HG02588 (cell line): Measurements from ENCODE around the gene TPCN2.

Experiments used
- ATAC-seq: cut with Tn5 transposase; IDR thresholded peaks from one replicate; pipeline ENCODE4 v1.9.1; 2021; ENCODE audit warnings: mild to moderate bottlenecking, moderate library complexity; ENCODE audit not compliant: unreplicated experiment

Gene TPCN2

GRCh38 chr11:69108030-69108429, 59.3 kb downstream of the TPCN2 start:
- ATAC-seq: no peak

- ATAC-seq: no peak
Measured at GRCh38 chr11:69108559-69108958, 59.8 kb downstream of the TPCN2 start.

- ATAC-seq: no peak
Measured at GRCh38 chr11:69109101-69109500, 60.4 kb downstream of the TPCN2 start.

DNA sequence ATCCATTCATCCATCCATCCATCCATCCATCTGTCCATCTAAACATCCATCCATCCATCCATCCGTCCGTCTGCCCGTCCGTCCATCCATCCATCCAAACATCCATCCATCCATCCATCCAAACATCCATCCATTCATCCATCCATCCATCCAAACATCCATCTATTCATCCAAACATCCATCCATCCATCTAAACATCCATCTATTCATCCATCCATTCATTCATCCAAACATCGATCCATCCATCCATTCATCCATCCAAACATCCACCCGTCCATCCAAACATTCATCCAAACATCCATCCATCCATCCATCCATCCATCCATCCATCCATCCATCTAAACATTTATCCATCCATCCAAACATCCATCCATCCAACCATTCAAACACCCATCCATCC, 61.7 kb downstream of the TPCN2 start:
- no peak for ATAC-seq

- ATAC-seq: no peak
Measured at GRCh38 chr11:69111624-69112542, 63.2 kb downstream of the TPCN2 start.

DNA sequence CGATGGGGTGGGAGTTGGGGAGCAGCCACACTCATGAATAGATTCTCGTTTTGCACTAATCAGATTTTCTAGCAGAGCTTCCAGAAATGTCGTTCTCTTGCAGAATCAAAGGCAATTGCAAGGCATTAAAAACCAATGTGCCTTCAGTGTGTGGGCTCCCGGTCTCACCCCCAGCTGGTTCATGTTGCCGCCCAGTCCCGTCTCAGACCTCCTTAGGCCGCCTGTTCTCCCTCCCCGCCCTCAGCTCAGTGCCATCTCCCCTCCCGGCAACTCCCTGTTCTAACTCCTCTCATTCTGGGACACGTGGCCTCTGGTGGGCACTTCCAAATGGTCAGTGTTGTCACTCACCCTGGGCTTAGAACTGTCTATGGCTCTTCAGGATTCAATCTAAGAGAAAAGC, 64.5 kb downstream of the TPCN2 start:
- no peak for ATAC-seq

- ATAC-seq: no peak
Measured at GRCh38 chr11:69113646-69114340, 65.1 kb downstream of the TPCN2 start.

DNA sequence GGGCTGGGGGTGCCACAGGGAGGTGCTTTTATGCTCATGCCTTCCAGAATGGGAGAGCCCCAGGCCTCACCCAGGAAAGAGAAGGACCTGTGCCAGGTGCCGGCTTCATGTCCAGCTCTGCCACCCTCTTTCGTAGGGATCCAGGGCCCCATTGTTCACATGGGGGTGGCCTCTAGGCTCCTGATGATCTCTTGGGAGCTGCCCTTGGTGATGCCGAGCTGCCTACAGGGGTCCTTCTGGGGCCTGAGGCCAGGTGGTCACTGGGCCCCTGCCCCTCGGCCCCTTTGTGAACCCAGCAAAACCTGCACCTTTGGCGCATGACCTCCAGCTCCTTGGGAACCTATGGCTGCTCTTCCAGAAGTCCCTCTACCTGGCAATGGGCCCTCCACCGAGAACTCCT, 65.6 kb downstream of the TPCN2 start:
- no peak for ATAC-seq

DNA sequence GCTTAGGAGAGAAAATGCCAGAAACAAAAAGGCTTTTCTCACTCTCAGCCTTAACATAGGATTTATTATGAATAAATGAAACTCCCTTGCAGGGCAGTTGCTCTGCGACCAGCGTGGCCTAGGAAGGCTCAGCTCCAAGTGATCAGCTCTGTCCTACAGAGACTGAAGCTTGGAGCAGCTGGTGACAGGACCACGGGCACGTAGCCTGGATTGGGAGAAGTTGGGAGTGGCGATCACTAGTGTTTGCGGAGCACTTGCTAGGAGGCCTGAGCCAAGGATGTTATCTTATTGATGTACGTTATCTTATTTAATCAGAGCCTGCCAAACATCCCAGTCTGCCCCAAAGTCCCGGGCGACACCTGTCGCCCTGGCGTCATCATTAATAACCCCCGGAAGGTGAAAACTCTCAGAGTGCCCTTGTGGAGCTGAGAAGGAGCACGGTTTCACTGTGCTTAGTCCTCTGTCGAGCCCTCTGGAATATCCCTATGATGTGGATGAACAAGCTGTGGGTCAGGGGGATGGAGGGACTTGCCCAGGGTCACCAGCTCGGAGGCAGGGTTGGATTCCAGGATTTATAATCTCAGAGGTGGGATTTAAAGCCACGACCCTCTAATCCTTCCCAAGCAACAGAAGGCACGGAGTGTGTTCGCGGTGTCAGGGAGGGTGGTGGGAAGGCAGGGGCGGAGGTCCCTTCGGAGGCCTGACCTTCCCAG, 66.2 kb downstream of the TPCN2 start:
- no peak for ATAC-seq

DNA sequence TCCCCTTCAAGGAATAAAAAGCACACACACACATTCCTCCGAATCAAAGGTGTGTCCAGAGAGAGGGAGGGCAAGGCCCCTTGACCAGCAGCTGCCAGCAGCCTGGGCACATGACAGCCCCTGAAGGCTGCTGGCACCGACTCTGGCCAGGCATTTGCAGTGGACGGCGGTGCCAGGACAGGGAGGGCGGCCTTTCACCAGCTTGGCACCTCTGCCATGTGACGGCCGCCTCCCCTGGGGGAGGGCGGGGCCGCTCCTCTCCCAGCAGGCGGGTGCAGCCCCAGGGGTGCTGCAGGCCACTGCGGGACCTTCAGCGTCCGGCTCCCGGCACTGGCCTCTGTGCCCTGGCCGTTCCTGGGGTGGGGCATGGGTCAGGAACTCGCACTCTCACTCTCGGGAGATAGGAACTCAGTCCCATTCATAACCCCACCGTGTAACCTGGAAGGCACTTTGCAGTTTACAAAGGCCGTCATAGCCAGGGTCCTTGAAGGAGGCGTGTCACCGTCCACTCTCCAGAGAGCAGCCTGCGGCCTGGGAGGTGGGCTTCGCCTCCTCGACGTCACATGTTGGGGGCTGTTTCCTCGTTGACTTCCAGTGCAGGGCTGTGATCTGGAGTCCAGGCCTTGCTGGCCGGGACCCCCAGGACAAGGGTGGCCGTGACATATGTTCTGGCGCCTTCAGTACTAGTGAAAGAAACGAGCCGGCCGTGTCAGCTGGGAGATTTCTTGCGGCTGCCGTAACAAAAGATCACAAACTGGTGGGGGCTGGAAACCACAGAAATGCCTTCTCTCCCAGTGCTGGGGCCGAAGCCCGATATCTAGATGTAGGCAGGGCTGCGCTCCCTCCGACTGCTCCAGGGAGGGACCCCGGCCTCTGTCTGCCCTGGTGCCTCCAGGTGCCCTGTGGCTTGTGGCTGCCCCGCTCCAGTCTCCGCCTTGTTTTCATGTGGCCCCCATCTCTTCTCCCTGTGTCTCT, 67.1 kb downstream of the TPCN2 start:
- no peak for ATAC-seq

GRCh38 chr11:69116671-69117070, 67.9 kb downstream of the TPCN2 start:
- ATAC-seq: no peak

DNA sequence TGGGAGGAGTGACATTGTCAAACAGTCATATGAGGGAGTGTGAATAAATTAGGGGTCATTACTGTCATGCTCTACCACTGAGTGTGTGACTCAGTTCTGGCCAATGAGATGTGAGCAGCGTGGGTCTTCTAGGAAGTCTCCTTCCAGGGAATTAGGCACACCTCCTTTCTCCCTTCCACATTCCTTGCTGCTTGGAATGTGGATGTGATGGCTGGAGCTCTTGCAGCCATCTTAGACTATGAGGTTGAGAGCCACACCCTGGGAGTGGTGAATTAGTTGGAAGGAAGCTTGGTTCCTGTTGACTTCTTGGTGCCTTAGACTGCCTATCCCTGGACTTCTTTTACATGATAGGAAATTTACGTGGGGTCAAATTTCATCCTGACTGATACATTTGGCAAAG, 70.5 kb downstream of the TPCN2 start:
- ATAC-seq: no peak

DNA sequence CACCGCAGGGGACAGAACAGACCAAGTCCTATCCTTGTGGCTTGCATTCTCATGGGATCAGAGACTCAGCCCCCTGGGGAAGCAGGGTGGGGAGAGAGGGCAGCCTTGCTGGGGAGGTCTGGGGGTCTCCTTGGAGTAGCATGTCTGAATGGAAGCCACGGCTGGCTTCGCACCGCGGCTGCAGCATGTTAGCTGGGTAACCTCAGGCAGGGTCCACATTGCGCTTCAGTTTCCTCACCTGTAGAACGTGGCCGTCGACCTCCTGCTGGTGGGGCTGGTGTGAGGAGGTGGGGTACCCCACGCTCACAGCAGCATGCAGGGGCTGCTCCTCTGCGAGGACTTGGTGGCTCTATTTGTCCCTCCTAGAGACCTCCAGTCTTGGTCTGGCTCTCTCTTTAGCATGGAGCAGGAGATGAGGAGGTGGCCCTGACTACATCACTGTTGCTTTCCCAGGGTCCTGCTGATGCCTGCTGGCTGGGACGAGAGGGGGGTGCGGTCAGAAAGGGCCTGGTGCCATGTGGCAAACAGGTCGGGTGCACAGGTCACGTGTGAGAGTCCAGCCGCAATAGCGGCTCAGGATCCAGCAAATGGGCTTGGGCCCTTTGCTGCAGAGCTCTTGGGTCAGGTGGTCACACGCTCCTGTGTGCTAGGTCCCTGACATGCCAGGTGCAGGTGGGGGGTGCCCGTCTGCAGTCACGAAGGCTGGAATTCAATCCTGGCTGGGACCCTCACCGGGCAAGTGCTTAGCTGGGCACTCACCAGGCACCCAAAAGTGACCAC, 71.6 kb downstream of the TPCN2 start:
- no peak for ATAC-seq

GRCh38 chr11:69121021-69121420, 72.3 kb downstream of the TPCN2 start:
- no peak for ATAC-seq

- ATAC-seq: no peak
Measured at GRCh38 chr11:69121621-69122325, 73.0 kb downstream of the TPCN2 start.

- ATAC-seq: no peak
Measured at GRCh38 chr11:69122326-69122629, 73.5 kb downstream of the TPCN2 start.

- no peak for ATAC-seq
Measured at GRCh38 chr11:69122630-69123431, 74.1 kb downstream of the TPCN2 start.
